Astrocyte of the cerebellum (primary cell): ENCODE results near the gene RABEP1.

Source experiments
- DNase-seq: peaks from one replicate; pipeline ENCODE4 v3.0.0-alpha.2; 2011; ENCODE audit warnings: low read depth
- H3K4me3 ChIP-seq: 2 replicates; pipeline ENCODE4 v1.5.1; 2011; ENCODE audit warnings: mild to moderate bottlenecking, low read depth, low read length, moderate library complexity
- in situ Hi-C: cut with HindIII; loops from 2 replicates; pipeline ENCODE4 v1.10.0; 2017; ENCODE audit warnings: low sequenced_read_pairs
- TF ChIP-seq, protein P1 (sequence below): IDR thresholded peaks from 2 replicates; pipeline ENCODE4 v1.5.1; 2012; ENCODE audit warnings: low read length, low read depth, moderate library complexity, mild to moderate bottlenecking; ENCODE audit errors: missing control alignments

The RABEP1 gene

DNA sequence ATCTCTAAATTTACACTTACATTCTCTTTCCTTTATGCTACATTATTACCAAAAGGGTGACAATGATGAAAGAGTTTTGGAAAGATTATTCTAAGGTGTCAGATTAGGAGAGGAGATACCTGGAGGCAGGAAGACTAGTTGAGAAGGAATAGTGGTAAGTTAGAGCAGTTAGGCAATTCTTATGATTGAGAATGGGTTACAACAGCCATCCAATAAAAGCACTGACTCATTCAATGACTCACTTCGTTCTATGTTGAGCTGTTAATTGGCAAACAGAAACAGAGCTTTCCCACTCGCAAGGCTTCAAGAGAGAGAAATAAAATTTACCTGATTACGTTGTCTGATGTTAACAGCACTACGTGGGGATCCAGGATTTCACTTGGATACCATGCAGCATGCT is 131.6 kb downstream of the RABEP1 start:
- H3K4me3 ChIP-seq = no peak overlapping the region
- peak; percentile 82 for DNase-seq
- in situ Hi-C loops = loop anchor here (5.0 kb wide), 1 partner anchor 51 kb away; no protein-coding TSS in a partner anchor
- TF ChIP-seq, protein P1, sequence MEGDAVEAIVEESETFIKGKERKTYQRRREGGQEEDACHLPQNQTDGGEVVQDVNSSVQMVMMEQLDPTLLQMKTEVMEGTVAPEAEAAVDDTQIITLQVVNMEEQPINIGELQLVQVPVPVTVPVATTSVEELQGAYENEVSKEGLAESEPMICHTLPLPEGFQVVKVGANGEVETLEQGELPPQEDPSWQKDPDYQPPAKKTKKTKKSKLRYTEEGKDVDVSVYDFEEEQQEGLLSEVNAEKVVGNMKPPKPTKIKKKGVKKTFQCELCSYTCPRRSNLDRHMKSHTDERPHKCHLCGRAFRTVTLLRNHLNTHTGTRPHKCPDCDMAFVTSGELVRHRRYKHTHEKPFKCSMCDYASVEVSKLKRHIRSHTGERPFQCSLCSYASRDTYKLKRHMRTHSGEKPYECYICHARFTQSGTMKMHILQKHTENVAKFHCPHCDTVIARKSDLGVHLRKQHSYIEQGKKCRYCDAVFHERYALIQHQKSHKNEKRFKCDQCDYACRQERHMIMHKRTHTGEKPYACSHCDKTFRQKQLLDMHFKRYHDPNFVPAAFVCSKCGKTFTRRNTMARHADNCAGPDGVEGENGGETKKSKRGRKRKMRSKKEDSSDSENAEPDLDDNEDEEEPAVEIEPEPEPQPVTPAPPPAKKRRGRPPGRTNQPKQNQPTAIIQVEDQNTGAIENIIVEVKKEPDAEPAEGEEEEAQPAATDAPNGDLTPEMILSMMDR = no peak

DNA sequence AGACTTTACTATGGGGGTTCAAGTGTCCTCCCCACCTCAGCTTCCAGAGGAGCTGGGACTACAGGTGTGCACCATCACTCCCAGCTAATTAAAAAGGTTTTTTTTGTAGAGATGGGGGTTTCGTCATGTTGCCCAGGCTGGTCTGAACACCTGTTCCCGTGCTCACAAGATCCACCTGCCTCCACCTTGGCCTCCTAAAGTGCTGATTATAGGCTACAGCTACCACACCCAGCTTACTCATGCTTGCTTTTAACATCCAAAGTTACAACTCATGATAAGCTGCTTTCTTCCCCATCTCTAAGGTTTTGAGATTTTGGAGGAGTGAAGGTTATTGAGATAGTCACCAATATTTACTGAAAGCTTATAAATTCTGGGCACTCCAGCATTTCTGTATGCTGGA is 134.8 kb downstream of the RABEP1 start:
- TF ChIP-seq, protein P1 = no peak
- no peak for DNase-seq
- H3K4me3 ChIP-seq = no peak overlapping the region
- in situ Hi-C loops = no loop called here

DNA sequence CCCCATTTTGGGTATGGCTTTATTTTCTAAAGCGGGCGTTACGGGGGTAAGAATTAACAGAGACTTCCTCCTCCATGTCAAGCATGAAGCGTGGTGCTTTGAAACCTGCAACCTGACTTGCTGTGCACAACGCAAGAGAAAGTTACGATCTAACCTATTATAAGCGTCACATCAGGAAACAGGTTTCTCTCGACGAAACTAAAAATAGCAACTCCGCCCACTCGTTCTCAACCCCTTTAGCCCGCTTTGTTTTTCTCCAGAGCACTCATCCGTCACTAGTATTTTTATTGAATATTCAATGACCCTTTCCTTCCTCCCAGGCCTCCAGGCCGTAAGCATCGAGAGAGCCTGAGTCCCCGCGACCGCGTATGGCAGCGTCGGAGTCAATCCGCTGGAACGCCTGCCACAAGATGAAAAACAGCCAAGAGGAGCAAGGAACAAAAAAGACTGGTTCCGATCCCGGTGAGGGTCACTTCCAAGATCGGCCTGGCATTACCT is 136.8 kb downstream of the RABEP1 start:
- peak overlapping the region; percentile 92 for H3K4me3 ChIP-seq
- in situ Hi-C loops = no loop called here
- TF ChIP-seq, protein P1 = no peak
- DNase-seq = no peak

- TF ChIP-seq, protein P1 = no peak
- peak within 1 kb of the TSS; percentile 92 for H3K4me3 ChIP-seq
- in situ Hi-C loops = no loop called here
- peak; percentile 94 for DNase-seq
These were observed 137.4 kb downstream of the RABEP1 start, which contains the start of gene NUP88 for GRCh38 chr17:5419356-5419958. Gene NUP88, minus strand, starts transcription at chr17:5419662. Its CDS starts 12 bp downstream, at chr17:5419650.

DNA sequence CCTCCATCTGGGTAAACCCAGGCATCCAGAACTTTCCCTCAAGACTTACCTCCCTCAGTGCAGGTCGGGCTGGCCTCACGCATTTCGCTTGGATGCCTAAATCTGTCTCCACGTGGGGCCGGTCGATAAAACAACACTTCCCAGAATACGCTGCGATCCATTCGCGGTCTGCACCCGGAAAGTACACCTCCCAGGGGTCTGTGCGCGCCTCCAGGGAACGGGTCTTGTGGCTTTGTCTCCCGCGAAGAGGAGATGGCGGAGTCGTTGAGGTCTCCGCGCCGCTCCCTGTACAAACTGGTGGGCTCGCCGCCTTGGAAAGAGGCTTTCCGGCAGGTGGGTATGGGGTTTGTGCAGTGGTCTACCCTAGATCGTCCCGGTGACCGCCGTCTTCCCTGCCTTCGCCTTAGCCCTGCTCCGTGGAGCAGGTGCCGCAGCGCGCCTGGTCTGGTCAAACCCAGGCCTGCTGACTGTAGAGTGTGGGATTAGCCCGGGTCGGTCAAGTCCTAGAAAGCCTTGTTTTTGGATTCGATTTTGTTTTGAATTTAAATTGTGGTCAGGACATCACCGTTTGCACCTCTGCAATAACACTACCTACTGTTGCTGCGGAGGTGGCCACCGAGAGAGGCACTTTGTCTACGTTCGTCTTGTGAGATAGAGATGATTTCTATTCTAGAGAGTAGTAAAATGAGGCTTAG is 138.0 kb downstream of the RABEP1 start, which contains the start of gene RPAIN:
TSS of gene RPAIN (plus strand) at position 224 of the 695 bp plus-strand sequence. CDS start at position 253, 29 bp downstream.
- in situ Hi-C loops = no loop called here
- TF ChIP-seq, protein P1 = no peak
- H3K4me3 ChIP-seq = peak within 1 kb of the TSS; percentile 92
- DNase-seq = no peak

DNA sequence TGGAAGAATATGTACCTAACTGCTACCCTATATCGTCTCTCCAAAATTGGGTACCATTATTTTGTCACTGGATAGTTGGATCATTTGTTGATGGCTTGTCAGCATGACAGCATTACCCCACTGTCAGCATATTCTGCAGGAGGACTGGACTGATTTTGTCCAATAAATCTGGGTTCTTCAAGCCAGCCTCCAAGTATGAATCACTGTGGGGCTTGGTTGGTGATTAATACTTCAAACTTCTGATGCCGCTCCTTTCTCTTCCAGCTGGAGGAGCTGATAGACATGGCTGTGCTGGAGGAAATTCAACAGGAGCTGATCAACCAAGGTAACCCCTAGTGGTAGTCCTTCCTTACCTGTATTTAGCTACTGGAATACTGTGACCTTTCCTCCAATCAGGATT is 140.4 kb downstream of the RABEP1 start:
- in situ Hi-C loops = no loop called here
- no peak for DNase-seq
- no peak overlapping the region for H3K4me3 ChIP-seq
- TF ChIP-seq, protein P1 = no peak
